ENCODE data around the gene CPEB3. TPM values are rescaled to one million over a fixed set of nuclear protein-coding genes. Genes with fewer than 3 reads are reported as not detected.
A peak's percentile ranks its signal among the peaks of the same experiment; 100 is the strongest.

The CPEB3 gene
- total RNA-seq, 1 experiment from 2014 or later = 2.4 TPM

- H3K27ac ChIP-seq (ENCODE audit: low read length) = peak overlapping the region; percentile 76; the same call in 1 of the 2 replicates
- no peaks in the 10 kb centered on the region for H3K9me3 ChIP-seq (ENCODE audit: control insufficient read depth, insufficient read depth, low read depth, low read length)
- ChIA-PET CTCF (no interaction called here), POLR2A (no interaction called here)
- DNase-seq (ENCODE audit: low read depth, low spot score) = no peak
- H3K4me3 ChIP-seq (ENCODE audit: low read depth in 2 of 2, low read length in 2 of 2) = peak overlapping the region; percentile 70 to 75
- no peaks in the 10 kb centered on the region for H3K27me3 ChIP-seq (ENCODE audit: control insufficient read depth, insufficient read depth, low read length)
- BruUV-seq (replicated peaks) = no TSS peak
- intact Hi-C loops (cut with micrococcal nuclease; ENCODE audit: unreplicated experiment) (loop anchor here (5.0 kb wide), 1 partner anchor 53 kb away; the partner anchor contains the start of genes CPEB3 and MARCHF5), in situ Hi-C loops (cut with HindIII; ENCODE audit: low pct_unique_long_range_greater_than_20kb, low sequenced_read_pairs) (no loop called here)
- H3K36me3 ChIP-seq (ENCODE audit: control insufficient read depth, insufficient read depth, low read length) = no peaks in the 10 kb centered on the region
- peak; percentile 26; the same call in 1 of the 2 replicates for TF ChIP-seq SIN3A (IDR thresholded peaks at IDR 0.05; ENCODE audit: borderline replicate concordance, insufficient read depth, low read depth, low read length)
- TF ChIP-seq, protein P1, sequence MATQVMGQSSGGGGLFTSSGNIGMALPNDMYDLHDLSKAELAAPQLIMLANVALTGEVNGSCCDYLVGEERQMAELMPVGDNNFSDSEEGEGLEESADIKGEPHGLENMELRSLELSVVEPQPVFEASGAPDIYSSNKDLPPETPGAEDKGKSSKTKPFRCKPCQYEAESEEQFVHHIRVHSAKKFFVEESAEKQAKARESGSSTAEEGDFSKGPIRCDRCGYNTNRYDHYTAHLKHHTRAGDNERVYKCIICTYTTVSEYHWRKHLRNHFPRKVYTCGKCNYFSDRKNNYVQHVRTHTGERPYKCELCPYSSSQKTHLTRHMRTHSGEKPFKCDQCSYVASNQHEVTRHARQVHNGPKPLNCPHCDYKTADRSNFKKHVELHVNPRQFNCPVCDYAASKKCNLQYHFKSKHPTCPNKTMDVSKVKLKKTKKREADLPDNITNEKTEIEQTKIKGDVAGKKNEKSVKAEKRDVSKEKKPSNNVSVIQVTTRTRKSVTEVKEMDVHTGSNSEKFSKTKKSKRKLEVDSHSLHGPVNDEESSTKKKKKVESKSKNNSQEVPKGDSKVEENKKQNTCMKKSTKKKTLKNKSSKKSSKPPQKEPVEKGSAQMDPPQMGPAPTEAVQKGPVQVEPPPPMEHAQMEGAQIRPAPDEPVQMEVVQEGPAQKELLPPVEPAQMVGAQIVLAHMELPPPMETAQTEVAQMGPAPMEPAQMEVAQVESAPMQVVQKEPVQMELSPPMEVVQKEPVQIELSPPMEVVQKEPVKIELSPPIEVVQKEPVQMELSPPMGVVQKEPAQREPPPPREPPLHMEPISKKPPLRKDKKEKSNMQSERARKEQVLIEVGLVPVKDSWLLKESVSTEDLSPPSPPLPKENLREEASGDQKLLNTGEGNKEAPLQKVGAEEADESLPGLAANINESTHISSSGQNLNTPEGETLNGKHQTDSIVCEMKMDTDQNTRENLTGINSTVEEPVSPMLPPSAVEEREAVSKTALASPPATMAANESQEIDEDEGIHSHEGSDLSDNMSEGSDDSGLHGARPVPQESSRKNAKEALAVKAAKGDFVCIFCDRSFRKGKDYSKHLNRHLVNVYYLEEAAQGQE (IDR thresholded peaks at IDR 0.05; ENCODE audit: insufficient read depth in 1 of 2, low read depth in 2 of 2, low read length in 1 of 2) = no peak
- TF ChIP-seq TCF7L2 (IDR thresholded peaks at IDR 0.05; ENCODE audit: low read depth, low read length) = no peak
- peak; percentile 79 for ATAC-seq
- H3K4me1 ChIP-seq (ENCODE audit: control insufficient read depth, insufficient read depth, low read length) = peaks cover 17% of the 10 kb centered on the region
These were observed 51.1 kb downstream of the CPEB3 start for GRCh38 chr10:92239600-92240288.

DNA sequence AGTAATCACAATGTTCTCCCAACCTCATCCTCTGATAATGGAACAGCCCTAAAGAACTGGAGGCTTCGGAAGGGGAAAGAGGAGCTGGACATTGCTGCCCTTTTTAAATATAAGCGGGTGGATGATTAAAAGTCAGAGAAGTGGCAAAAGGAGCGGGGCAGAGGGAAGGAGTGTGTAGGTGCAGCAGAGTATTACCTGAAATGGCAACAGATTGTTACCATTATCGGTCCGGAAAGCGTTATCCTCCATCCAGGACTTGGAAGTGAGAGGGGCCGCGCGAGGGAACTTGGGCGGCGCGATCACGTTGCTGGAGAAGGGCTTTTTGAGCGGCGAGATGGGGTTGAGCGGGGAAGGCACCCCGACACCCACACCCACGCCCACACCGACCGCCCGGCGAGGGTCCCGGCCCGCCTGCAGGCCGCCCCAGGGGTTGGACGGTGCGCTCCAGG, 51.7 kb downstream of the CPEB3 start:
- no peaks in the 10 kb centered on the region for H3K36me3 ChIP-seq (ENCODE audit: control insufficient read depth, insufficient read depth, low read length)
- intact Hi-C loops (cut with micrococcal nuclease; ENCODE audit: unreplicated experiment) (no loop called here), in situ Hi-C loops (cut with HindIII; ENCODE audit: low pct_unique_long_range_greater_than_20kb, low sequenced_read_pairs) (no loop called here)
- H3K9me3 ChIP-seq (ENCODE audit: control insufficient read depth, insufficient read depth, low read depth, low read length) = no peaks in the 10 kb centered on the region
- ATAC-seq (no peak), DNase-seq (ENCODE audit: low read depth, low spot score) (no peak)
- peak overlapping the region; percentile 70 to 75 for H3K4me3 ChIP-seq (ENCODE audit: low read depth in 2 of 2, low read length in 2 of 2)
- TF ChIP-seq SIN3A (IDR thresholded peaks at IDR 0.05; ENCODE audit: borderline replicate concordance, insufficient read depth, low read depth, low read length) (no peak), TCF7L2 (IDR thresholded peaks at IDR 0.05; ENCODE audit: low read depth, low read length) (no peak), POLR2AphosphoS5 (IDR thresholded peaks at IDR 0.05; ENCODE audit: low read depth, low read length) (no peak)
- TF ChIP-seq, protein P2, sequence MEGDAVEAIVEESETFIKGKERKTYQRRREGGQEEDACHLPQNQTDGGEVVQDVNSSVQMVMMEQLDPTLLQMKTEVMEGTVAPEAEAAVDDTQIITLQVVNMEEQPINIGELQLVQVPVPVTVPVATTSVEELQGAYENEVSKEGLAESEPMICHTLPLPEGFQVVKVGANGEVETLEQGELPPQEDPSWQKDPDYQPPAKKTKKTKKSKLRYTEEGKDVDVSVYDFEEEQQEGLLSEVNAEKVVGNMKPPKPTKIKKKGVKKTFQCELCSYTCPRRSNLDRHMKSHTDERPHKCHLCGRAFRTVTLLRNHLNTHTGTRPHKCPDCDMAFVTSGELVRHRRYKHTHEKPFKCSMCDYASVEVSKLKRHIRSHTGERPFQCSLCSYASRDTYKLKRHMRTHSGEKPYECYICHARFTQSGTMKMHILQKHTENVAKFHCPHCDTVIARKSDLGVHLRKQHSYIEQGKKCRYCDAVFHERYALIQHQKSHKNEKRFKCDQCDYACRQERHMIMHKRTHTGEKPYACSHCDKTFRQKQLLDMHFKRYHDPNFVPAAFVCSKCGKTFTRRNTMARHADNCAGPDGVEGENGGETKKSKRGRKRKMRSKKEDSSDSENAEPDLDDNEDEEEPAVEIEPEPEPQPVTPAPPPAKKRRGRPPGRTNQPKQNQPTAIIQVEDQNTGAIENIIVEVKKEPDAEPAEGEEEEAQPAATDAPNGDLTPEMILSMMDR (IDR thresholded peaks at IDR 0.05) = no peak
- TF ChIP-seq, protein P1 (IDR thresholded peaks at IDR 0.05; ENCODE audit: insufficient read depth in 1 of 2, low read depth in 2 of 2, low read length in 1 of 2) = no peak
- no TSS peak for BruUV-seq (replicated peaks)
- peaks cover 17% of the 10 kb centered on the region for H3K4me1 ChIP-seq (ENCODE audit: control insufficient read depth, insufficient read depth, low read length)
- H3K27ac ChIP-seq (ENCODE audit: low read length) = no peak overlapping the region; the same call in 1 of the 2 replicates
- H3K27me3 ChIP-seq (ENCODE audit: control insufficient read depth, insufficient read depth, low read length) = no peaks in the 10 kb centered on the region
- CTCF ChIA-PET = no interaction called here
- POLR2A ChIA-PET = interaction anchor here (0.7 kb wide), 1 partner anchor 95 kb away, joined by 3 read pairs; no protein-coding TSS in a partner anchor
